ENCODE measurements around the gene NFIX.

NFIX gene

GRCh38 chr19:13010038-13010991, 15.0 kb downstream of the NFIX start:
- no peak for DNase-seq

- no peak for DNase-seq
These were observed 15.8 kb downstream of the NFIX start for GRCh38 chr19:13010992-13011652.

GRCh38 chr19:13011653-13012389, 16.5 kb downstream of the NFIX start:
- no peak for DNase-seq

GRCh38 chr19:13012390-13012689, 17.1 kb downstream of the NFIX start:
- no peak for DNase-seq

- no peak for DNase-seq
These were observed 17.7 kb downstream of the NFIX start for GRCh38 chr19:13012690-13013608.

- no peak for DNase-seq
These were observed 18.4 kb downstream of the NFIX start for GRCh38 chr19:13013649-13014048.

GRCh38 chr19:13014101-13014920, 19.0 kb downstream of the NFIX start:
- no peak for DNase-seq

- no peak for DNase-seq
These were observed 19.6 kb downstream of the NFIX start for GRCh38 chr19:13014921-13015280.

- no peak for DNase-seq
These were observed 20.3 kb downstream of the NFIX start for GRCh38 chr19:13015361-13016223.

- no peak for DNase-seq
These were observed 21.0 kb downstream of the NFIX start for GRCh38 chr19:13016245-13016627.

GRCh38 chr19:13016628-13017305, 21.5 kb downstream of the NFIX start:
- no peak for DNase-seq

- no peak for DNase-seq
These were observed 22.2 kb downstream of the NFIX start for GRCh38 chr19:13017306-13018034.

- no peak for DNase-seq
These were observed 23.0 kb downstream of the NFIX start for GRCh38 chr19:13018035-13018914.

GRCh38 chr19:13019332-13019731, 24.1 kb downstream of the NFIX start:
- no peak for DNase-seq

GRCh38 chr19:13020002-13020414, 24.7 kb downstream of the NFIX start:
- no peak for DNase-seq

GRCh38 chr19:13022111-13022858, 27.0 kb downstream of the NFIX start:
- peak; percentile 44 for DNase-seq

GRCh38 chr19:13022859-13023636, 27.8 kb downstream of the NFIX start:
- peak; percentile 68 for DNase-seq

Data from NCI-H2107 (cell line).